H9 (cell line): ENCODE measurements around the gene TRAPPC2L. TPM values are rescaled to one million over a fixed set of nuclear protein-coding genes. Genes with fewer than 3 reads are reported as not detected.

ENCODE experiments used
- DNase-seq: peaks from one replicate; pipeline ENCODE4 v3.0.0-alpha.2; 2017
- H2AFZ ChIP-seq: one replicate; pipeline ENCODE4 v1.6.1; 2013; ENCODE audit warnings: mild to moderate bottlenecking, low read length, control low read depth, moderate library complexity
- H2AK5ac ChIP-seq: 2 replicates; pipeline ENCODE4 v1.6.1; 2013; ENCODE audit warnings: low read length, control low read depth, mixed read lengths; ENCODE audit not compliant: insufficient read length
- H2BK120ac ChIP-seq: one replicate; pipeline ENCODE4 v1.6.1; 2013; ENCODE audit warnings: low read depth, mild to moderate bottlenecking, low read length, control low read depth, inconsistent platforms; ENCODE audit not compliant: poor library complexity, severe bottlenecking
- H2BK12ac ChIP-seq: 2 replicates; pipeline ENCODE4 v1.6.1; 2013; ENCODE audit warnings: low read length, control low read depth, mixed read lengths, low read depth; ENCODE audit not compliant: insufficient read length
- H2BK15ac ChIP-seq: 2 replicates; pipeline ENCODE4 v1.6.1; 2013; ENCODE audit warnings: low read depth, low read length, control low read depth
- H2BK20ac ChIP-seq: one replicate; pipeline ENCODE4 v1.6.1; 2013; ENCODE audit warnings: low read depth, mild to moderate bottlenecking, low read length, control low read depth, inconsistent platforms; ENCODE audit not compliant: poor library complexity, severe bottlenecking
- H2BK5ac ChIP-seq: 2 replicates; pipeline ENCODE4 v1.6.1; 2013; ENCODE audit warnings: low read length, control low read depth, mixed read lengths; ENCODE audit not compliant: insufficient read length
- H3K14ac ChIP-seq: 2 replicates; pipeline ENCODE4 v1.6.1; 2013; ENCODE audit warnings: low read length, control low read depth; ENCODE audit not compliant: insufficient read depth
- H3K18ac ChIP-seq: 2 replicates; pipeline ENCODE4 v1.6.1; 2013; ENCODE audit warnings: low read depth, mild to moderate bottlenecking, mixed read lengths, low read length, control low read depth; ENCODE audit not compliant: insufficient read length
- H3K23ac ChIP-seq: 2 replicates; pipeline ENCODE4 v1.6.1; 2013; ENCODE audit warnings: low read length, control low read depth, mixed read lengths, low read depth; ENCODE audit not compliant: insufficient read length
- H3K23me2 ChIP-seq: 2 replicates; pipeline ENCODE4 v1.6.1; 2013; ENCODE audit warnings: low read depth, mild to moderate bottlenecking, mixed read lengths, low read length, control low read depth; ENCODE audit not compliant: insufficient read length, poor library complexity, severe bottlenecking
- H3K27ac ChIP-seq: 2 replicates; pipeline ENCODE4 v1.5.1; 2013; ENCODE audit warnings: low read length, control low read depth, mixed read lengths, low read depth; ENCODE audit not compliant: insufficient read length
- H3K27me3 ChIP-seq: 2 replicates; pipeline ENCODE4 v1.6.1; 2013; ENCODE audit warnings: low read length, control low read depth, inconsistent platforms; ENCODE audit not compliant: insufficient read depth
- H3K4ac ChIP-seq: 2 replicates; pipeline ENCODE4 v1.6.1; 2013; ENCODE audit warnings: low read depth, mild to moderate bottlenecking, control low read depth, inconsistent platforms, low read length, moderate library complexity
- H3K4me1 ChIP-seq: 2 replicates; pipeline ENCODE4 v1.6.1; 2013; ENCODE audit warnings: low read length, control low read depth, inconsistent platforms; ENCODE audit not compliant: insufficient read depth
- H3K4me2 ChIP-seq: 2 replicates; pipeline ENCODE4 v1.6.1; 2013; ENCODE audit warnings: low read length, control low read depth, mixed read lengths; ENCODE audit not compliant: insufficient read length, insufficient read depth
- H3K56ac ChIP-seq: 2 replicates; pipeline ENCODE4 v1.6.1; 2013; ENCODE audit warnings: low read depth, mild to moderate bottlenecking, mixed read lengths, low read length, control low read depth; ENCODE audit not compliant: insufficient read length
- H3K79me1 ChIP-seq: 2 replicates; pipeline ENCODE4 v1.6.1; 2013; ENCODE audit warnings: low read depth, mild to moderate bottlenecking, moderate library complexity, low read length, control low read depth, inconsistent platforms; ENCODE audit not compliant: insufficient read depth, poor library complexity, severe bottlenecking
- H3K79me2 ChIP-seq: 2 replicates; pipeline ENCODE4 v1.6.1; 2013; ENCODE audit warnings: low read length, control low read depth, inconsistent platforms; ENCODE audit not compliant: insufficient read depth
- H3K9ac ChIP-seq: 2 replicates; pipeline ENCODE4 v1.6.1; 2013; ENCODE audit warnings: low read length, control low read depth, mixed read lengths; ENCODE audit not compliant: insufficient read length; ENCODE audit errors: extremely low read depth
- H3K9me3 ChIP-seq: one replicate; pipeline ENCODE4 v1.6.1; 2013; ENCODE audit warnings: low read depth, low read length, inconsistent platforms; ENCODE audit not compliant: control insufficient read depth
- H3T11ph ChIP-seq: one replicate; pipeline ENCODE4 v1.6.1; 2013; ENCODE audit warnings: mild to moderate bottlenecking, low read length, control low read depth, inconsistent platforms
- H4K20me1 ChIP-seq: one replicate; pipeline ENCODE4 v1.6.1; 2013; ENCODE audit not compliant: control insufficient read depth, insufficient read length, insufficient read depth
- H4K5ac ChIP-seq: 2 replicates; pipeline ENCODE4 v1.6.1; 2013; ENCODE audit warnings: low read depth, mild to moderate bottlenecking, mixed read lengths, low read length, control low read depth; ENCODE audit not compliant: insufficient read length
- H4K8ac ChIP-seq: replicated peaks from 2 replicates; pipeline ENCODE4 v1.6.1; 2013; ENCODE audit warnings: low read length, control low read depth, mixed read lengths, low read depth; ENCODE audit not compliant: insufficient read length
- H4K91ac ChIP-seq: 2 replicates; pipeline ENCODE4 v1.6.1; 2013; ENCODE audit warnings: low read depth, mild to moderate bottlenecking, moderate library complexity, mixed read lengths, low read length, control low read depth; ENCODE audit not compliant: insufficient read length
- H3K27ac Mint-ChIP-seq, 3 experiments: 2 replicates in 2 of 3; 3 replicates in 1 of 3; pipeline ENCODE4 v1.8.0; 2020 to 2021; ENCODE audit warnings: mixed read lengths in 3 of 3, mild to moderate bottlenecking in 1 of 3, moderate library complexity in 1 of 3
- H3K27me3 Mint-ChIP-seq: 2 replicates; pipeline ENCODE4 v1.8.0; 2021; ENCODE audit warnings: low read depth, mild to moderate bottlenecking, moderate library complexity, mixed read lengths
- H3K36me3 Mint-ChIP-seq, 3 experiments: 2 replicates in 2 of 3; 3 replicates in 1 of 3; pipeline ENCODE4 v1.8.0; 2020 to 2021; ENCODE audit warnings: low read depth in 3 of 3, mixed read lengths in 3 of 3; ENCODE audit not compliant: insufficient read depth in 1 of 3
- H3K4me1 Mint-ChIP-seq, 2 experiments: 2 replicates each; pipeline ENCODE4 v1.8.0; 2020; ENCODE audit warnings: mixed read lengths in 2 of 2
- H3K4me3 Mint-ChIP-seq, 2 experiments: 2 replicates in 1 of 2; 3 replicates in 1 of 2; pipeline ENCODE4 v1.8.0; 2020 to 2021; ENCODE audit warnings: mild to moderate bottlenecking in 2 of 2, mixed read lengths in 2 of 2, moderate library complexity in 1 of 2
- H3K9me3 Mint-ChIP-seq, 2 experiments: 2 replicates in 1 of 2; 3 replicates in 1 of 2; pipeline ENCODE4 v1.8.0; 2020; ENCODE audit warnings: mild to moderate bottlenecking in 2 of 2, mixed read lengths in 2 of 2, moderate library complexity in 1 of 2
- WGBS: extraction: QIAGEN DNeasy Blood & Tissue Kit; methylation state at CpG from one replicate; pipeline ENCODE4 v1.1.7; 2013; ENCODE audit warnings: missing lambda C conversion rate, low lambda C conversion rate, mixed read lengths; ENCODE audit not compliant: insufficient read length; ENCODE audit errors: extremely low coverage; 5-methylcytosine and 5-hydroxymethylcytosine counted together
- total RNA-seq: library from RNA; stranded (reverse); gene quantifications from 2 replicates; pipeline ENCODE4 v1.2.1, GENCODE V29; 2021
- TF ChIP-seq, protein P1 (sequence below): fragments of 200-600 bp; sonication (generic); conservative IDR thresholded peaks from 3 replicates; pipeline ENCODE4 v1.8.0; 2021; ENCODE audit warnings: antibody characterized with exemption, mild to moderate bottlenecking

The TRAPPC2L gene
- total RNA-seq, 1 experiment from 2014 or later: 90.3 TPM

- no CpG with 5 or more reads among the region's 11 CpGs for WGBS
- H2AFZ ChIP-seq: no peak overlapping the region
- H3K27ac ChIP-seq: no peak overlapping the region
- H4K5ac ChIP-seq: no peak overlapping the region
- H3K27ac Mint-ChIP-seq: no peak overlapping the region; a peak in 1 of 7 replicates
- H3K23ac ChIP-seq: no peak overlapping the region
- H3K9me3 ChIP-seq: no peaks in the 10 kb centered on the region
- H3K27me3 Mint-ChIP-seq: no peaks in the 10 kb centered on the region
- no peak overlapping the region for H3T11ph ChIP-seq
- DNase-seq: no peak
- H3K18ac ChIP-seq: no peak overlapping the region
- H3K27me3 ChIP-seq: no peaks in the 10 kb centered on the region
- no peaks in the 10 kb centered on the region for H3K4me1 Mint-ChIP-seq
- H3K4me3 Mint-ChIP-seq: no peak overlapping the region
- no peak overlapping the region for H3K4ac ChIP-seq
- no peak overlapping the region for H4K91ac ChIP-seq
- no peaks in the 10 kb centered on the region for H3K79me2 ChIP-seq
- no peak overlapping the region for H2BK20ac ChIP-seq
- H3K9ac ChIP-seq: no peak overlapping the region
- H4K20me1 ChIP-seq: no peaks in the 10 kb centered on the region
- no peak overlapping the region for H2AK5ac ChIP-seq
- H2BK15ac ChIP-seq: no peak overlapping the region
- H3K36me3 Mint-ChIP-seq: peaks cover 4 to 16% (median 13%) of the 10 kb centered on the region in 3 experiments; a peak in 6 of 7 replicates
- TF ChIP-seq, protein P1, sequence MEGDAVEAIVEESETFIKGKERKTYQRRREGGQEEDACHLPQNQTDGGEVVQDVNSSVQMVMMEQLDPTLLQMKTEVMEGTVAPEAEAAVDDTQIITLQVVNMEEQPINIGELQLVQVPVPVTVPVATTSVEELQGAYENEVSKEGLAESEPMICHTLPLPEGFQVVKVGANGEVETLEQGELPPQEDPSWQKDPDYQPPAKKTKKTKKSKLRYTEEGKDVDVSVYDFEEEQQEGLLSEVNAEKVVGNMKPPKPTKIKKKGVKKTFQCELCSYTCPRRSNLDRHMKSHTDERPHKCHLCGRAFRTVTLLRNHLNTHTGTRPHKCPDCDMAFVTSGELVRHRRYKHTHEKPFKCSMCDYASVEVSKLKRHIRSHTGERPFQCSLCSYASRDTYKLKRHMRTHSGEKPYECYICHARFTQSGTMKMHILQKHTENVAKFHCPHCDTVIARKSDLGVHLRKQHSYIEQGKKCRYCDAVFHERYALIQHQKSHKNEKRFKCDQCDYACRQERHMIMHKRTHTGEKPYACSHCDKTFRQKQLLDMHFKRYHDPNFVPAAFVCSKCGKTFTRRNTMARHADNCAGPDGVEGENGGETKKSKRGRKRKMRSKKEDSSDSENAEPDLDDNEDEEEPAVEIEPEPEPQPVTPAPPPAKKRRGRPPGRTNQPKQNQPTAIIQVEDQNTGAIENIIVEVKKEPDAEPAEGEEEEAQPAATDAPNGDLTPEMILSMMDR: no peak
- no peaks in the 10 kb centered on the region for H3K23me2 ChIP-seq
- H3K14ac ChIP-seq: no peak overlapping the region
- no peak overlapping the region for H2BK120ac ChIP-seq
- H3K56ac ChIP-seq: no peak overlapping the region
- no peak overlapping the region for H2BK12ac ChIP-seq
- H3K9me3 Mint-ChIP-seq: no peaks in the 10 kb centered on the region
- no peak overlapping the region for H3K4me2 ChIP-seq
- no peaks in the 10 kb centered on the region for H3K4me1 ChIP-seq
- no peak overlapping the region for H2BK5ac ChIP-seq
- no peak overlapping the region for H4K8ac ChIP-seq
- no peaks in the 10 kb centered on the region for H3K79me1 ChIP-seq
Observed at GRCh38 chr16:88835383-88835782, 21.5 kb upstream of the TRAPPC2L start.
